GM12801 (cell line): ENCODE data around the gene COMMD3.

ENCODE experiments used
- TF ChIP-seq, protein P1 (sequence below): IDR thresholded peaks from one replicate; pipeline ENCODE4 v1.5.1; 2011; ENCODE audit warnings: control low read depth; ENCODE audit not compliant: insufficient read length; ENCODE audit errors: extremely low read depth

COMMD3 gene

DNA sequence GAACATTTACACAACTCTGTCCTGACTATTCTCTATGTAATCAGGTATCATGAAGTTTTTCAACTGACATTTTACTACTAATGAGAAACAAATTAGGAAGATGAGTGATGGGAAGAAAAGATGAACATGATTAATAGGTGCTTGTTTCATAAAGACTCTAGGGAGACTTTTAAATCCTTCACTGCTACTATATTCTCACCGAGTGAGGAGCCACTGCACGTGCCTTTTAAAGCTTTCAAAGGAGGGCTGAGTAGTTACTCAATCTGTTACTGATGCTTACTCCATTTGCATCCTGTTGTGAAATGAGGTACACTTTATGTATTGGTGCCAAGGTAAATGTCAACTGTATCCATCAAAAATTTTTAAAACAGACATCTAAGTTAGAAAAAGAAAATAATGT, 1.3 kb upstream of the COMMD3 start:
- TF ChIP-seq, protein P1, sequence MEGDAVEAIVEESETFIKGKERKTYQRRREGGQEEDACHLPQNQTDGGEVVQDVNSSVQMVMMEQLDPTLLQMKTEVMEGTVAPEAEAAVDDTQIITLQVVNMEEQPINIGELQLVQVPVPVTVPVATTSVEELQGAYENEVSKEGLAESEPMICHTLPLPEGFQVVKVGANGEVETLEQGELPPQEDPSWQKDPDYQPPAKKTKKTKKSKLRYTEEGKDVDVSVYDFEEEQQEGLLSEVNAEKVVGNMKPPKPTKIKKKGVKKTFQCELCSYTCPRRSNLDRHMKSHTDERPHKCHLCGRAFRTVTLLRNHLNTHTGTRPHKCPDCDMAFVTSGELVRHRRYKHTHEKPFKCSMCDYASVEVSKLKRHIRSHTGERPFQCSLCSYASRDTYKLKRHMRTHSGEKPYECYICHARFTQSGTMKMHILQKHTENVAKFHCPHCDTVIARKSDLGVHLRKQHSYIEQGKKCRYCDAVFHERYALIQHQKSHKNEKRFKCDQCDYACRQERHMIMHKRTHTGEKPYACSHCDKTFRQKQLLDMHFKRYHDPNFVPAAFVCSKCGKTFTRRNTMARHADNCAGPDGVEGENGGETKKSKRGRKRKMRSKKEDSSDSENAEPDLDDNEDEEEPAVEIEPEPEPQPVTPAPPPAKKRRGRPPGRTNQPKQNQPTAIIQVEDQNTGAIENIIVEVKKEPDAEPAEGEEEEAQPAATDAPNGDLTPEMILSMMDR = no peak

DNA sequence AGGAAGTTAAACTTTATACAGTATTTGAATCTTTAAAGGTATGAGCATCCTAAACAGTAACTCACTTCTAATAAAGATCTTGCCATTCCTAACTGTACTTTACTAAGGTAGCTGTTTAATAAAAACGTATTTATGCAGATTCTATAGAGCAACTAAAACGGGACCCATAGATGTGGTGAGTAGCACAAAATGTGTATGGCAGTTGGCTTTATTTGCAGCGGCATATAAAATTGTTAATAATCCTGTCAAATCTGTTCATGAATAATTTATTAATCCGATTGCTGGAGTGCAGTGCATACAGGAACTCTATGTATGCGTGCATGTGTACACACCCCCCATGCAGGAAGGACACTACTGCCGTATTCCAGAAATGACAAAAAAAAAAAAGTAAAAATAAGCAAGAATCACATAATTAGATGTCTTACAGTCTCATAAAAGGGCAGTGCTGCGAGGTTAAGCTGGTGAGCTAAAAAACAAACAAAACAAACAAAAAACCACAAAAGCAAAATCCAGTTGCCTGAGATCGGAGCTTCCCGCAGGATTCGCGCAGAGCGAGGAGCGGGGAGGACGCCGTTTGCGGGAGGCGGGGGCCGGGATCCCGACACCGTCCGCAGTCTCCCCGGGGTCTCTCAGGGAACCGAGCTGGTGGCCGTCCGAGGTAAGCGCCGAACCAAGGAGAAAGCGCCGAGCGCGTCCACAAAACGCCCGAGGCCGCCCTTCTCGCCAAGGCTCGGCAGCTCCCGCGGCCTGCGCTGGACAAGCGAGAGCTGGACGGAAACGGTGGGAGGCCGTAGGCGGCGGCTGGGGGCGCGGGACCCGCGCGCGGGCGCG, 518 bp upstream of the COMMD3 start:
- TF ChIP-seq, protein P1 = no peak

DNA sequence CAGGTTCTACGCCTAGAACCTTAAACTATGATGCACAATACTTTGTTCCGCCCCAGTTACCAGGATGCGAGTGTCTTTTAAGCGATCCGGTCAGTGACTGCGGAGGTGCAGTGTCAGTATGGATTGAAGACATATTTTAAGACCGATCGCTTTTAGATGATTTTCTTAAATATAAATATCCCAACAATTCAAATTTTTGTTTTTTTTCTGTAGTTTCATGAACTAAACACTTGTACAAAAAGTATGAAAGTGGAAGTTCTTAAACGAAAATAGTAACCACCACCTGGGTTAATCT, 835 bp downstream of the COMMD3 start:
- TF ChIP-seq, protein P1 = no peak

DNA sequence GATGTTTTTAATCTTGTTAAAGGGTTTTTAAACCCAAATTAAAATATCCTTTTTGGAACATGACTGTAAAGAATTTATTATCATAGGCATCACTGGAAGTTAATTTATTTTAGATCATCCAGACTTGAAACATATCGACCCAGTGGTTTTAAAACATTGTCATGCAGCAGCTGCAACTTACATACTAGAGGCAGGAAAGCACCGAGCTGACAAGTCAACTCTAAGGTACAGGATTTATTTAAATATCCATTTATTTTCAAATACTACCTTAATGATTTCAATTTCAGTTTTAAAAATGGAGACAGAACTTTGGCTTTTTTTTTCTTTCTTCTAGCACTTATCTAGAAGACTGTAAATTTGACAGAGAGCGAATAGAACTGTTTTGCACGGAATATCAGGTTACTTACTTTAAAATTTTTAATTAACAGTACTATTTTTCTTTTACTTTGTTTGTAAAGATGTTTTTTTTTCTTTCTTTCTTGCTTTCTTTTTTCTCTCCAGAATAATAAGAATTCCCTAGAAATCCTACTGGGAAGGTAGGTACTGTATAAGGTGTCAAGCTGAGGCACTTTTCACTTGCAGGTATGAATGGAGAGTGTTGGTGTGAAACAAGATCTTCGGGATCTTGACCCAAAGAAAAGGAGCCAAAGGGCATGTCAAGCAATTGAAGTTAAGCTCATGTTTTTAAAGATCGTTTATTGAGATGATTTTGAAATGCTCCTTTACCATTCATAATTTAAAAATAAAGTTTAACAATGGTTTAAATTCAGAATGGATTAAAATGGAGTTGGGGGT, 1.8 kb downstream of the COMMD3 start:
- TF ChIP-seq, protein P1 = no peak

DNA sequence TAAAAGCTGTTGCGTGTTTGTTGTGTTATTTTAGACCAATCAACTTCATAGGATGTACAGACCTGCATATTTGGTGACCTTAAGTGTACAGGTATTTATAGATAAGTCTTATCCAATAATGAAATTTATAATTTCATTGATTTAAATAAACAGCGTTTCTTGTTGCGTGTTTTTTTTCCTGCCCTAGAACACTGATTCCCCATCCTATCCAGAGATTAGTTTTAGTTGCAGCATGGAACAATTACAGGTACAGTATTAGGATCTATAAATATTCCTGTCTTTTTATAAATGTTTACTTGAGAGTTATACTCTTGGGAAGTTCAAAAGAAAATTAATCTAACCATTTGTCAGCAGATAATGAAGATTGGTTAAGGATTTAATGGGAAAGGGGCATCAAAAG, 2.6 kb downstream of the COMMD3 start:
- TF ChIP-seq, protein P1 = no peak

DNA sequence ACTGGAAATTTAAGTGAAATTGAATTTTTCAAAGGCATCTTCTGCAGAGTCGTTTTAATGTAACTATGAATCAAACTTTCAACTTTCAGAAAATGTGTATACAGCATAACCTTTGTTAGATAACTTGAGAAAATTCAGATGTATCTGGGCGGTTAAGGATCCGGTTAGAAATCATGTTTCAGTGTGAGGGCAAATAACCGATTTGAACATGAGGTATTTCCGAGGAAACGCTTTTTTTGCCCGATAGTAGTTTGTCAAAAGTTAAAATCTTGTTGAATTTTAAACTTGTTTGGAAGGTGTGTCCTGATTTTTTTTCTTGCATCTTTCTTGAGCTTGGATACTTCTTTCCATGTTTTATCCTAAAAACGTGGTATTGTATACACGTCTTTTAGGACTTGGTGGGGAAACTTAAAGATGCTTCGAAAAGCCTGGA, 3.4 kb downstream of the COMMD3 start:
- TF ChIP-seq, protein P1 = no peak

DNA sequence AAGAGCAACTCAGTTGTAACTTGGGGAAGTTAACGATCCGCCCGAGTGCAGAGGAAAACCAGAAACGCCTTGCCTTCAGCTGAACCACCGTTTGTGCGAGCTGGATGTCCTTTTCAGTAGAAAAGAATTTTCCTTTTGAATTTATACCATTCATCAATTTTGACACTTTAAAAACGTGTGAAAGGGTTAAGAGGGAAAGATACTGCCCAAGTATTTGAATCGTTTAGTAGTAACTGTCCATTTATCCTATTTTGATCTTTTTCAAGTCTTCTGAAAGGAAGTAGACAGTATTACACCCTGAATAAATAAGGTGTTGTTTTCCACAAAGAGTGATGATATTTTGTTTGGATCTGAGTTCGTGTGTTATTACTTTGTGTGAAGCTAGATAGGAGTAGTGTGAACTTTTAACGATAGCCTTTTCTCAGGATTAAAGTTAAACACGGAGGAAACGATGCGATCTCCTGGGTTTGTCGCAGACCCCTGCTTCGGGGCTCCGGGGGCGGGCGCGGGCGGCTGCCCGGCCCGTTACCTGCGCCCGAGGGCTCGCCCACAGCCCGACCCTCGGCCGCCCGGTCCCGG, 3.9 kb downstream of the COMMD3 start:
- TF ChIP-seq, protein P1 = no peak
